HL-60 (cell line): Measurements from ENCODE around the gene NUP210.

Experiments used
- CTCF ChIP-seq: IDR thresholded peaks from one replicate; pipeline ENCODE4 v1.5.1; 2011; ENCODE audit warnings: low read length, control low read depth, inconsistent platforms; ENCODE audit not compliant: insufficient read depth
- GABPA ChIP-seq: IDR thresholded peaks from 2 replicates; pipeline ENCODE4 v1.6.1; 2012; ENCODE audit warnings: low read depth
- POLR2AphosphoS5 ChIP-seq: IDR thresholded peaks from 2 replicates; pipeline ENCODE4 v1.6.1; 2012; ENCODE audit warnings: low read depth
- TF ChIP-seq, protein P1 (sequence below): IDR thresholded peaks from 2 replicates; pipeline ENCODE4 v1.6.1; 2012; ENCODE audit warnings: low read depth; ENCODE audit not compliant: insufficient replicate concordance

DNA sequence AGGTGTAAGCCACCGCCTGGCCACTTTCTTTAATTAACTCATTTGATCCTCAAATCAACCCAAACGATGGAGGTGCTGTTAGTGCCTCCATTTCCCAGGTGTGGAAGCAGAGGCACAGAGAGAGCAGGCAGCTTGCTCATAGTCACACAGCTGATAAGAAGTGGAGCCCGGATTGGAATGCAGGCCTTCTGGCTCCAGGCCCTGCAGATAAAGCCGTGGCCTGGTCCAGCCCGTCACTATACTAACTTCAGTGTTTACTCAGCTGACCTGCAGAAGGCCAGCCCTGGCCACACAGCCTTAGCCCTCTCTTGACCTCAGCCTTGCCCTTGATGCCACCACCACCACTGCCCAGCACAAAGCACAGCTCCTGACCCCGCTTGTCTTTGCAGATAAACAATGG, 116.7 kb downstream of the NUP210 start:
- TF ChIP-seq CTCF (no peak), POLR2AphosphoS5 (no peak), GABPA (no peak)
- TF ChIP-seq, protein P1, sequence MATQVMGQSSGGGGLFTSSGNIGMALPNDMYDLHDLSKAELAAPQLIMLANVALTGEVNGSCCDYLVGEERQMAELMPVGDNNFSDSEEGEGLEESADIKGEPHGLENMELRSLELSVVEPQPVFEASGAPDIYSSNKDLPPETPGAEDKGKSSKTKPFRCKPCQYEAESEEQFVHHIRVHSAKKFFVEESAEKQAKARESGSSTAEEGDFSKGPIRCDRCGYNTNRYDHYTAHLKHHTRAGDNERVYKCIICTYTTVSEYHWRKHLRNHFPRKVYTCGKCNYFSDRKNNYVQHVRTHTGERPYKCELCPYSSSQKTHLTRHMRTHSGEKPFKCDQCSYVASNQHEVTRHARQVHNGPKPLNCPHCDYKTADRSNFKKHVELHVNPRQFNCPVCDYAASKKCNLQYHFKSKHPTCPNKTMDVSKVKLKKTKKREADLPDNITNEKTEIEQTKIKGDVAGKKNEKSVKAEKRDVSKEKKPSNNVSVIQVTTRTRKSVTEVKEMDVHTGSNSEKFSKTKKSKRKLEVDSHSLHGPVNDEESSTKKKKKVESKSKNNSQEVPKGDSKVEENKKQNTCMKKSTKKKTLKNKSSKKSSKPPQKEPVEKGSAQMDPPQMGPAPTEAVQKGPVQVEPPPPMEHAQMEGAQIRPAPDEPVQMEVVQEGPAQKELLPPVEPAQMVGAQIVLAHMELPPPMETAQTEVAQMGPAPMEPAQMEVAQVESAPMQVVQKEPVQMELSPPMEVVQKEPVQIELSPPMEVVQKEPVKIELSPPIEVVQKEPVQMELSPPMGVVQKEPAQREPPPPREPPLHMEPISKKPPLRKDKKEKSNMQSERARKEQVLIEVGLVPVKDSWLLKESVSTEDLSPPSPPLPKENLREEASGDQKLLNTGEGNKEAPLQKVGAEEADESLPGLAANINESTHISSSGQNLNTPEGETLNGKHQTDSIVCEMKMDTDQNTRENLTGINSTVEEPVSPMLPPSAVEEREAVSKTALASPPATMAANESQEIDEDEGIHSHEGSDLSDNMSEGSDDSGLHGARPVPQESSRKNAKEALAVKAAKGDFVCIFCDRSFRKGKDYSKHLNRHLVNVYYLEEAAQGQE: no peak
